Measurements from ENCODE around the gene UAP1L1. TPM values are rescaled to one million over a fixed set of nuclear protein-coding genes. Genes with fewer than 3 reads are reported as not detected.

Gene UAP1L1
- total and polyA plus RNA-seq, 2 experiments from 2014 or later = 2.5 to 8.1 TPM

- Mint-ChIP-seq H3K4me1 (no peaks in the 10 kb centered on the region), H3K9me3 (no peaks in the 10 kb centered on the region), H3K4me3 (no peak overlapping the region), H3K27me3 (ENCODE audit: insufficient read depth, low read depth, poor library complexity) (peaks cover 12% of the 10 kb centered on the region), H3K36me3 (ENCODE audit: low read depth) (peaks cover 10% of the 10 kb centered on the region; the same call in 2 of the 3 replicates), H3K27ac (no peak overlapping the region)
- TF ChIP-seq JUNB (IDR thresholded peaks at IDR 0.05; ENCODE audit: unreplicated experiment) = no peak
- no peak for TF ChIP-seq ZNF331 (CRISPR knock-in tag; IDR thresholded peaks at IDR 0.05; ENCODE audit: low read depth)
- no peaks in the 10 kb centered on the region for H3F3A ChIP-seq (replicated peaks; ENCODE audit: low read depth)
- H3K36me3 ChIP-seq (ENCODE audit: insufficient read depth) = no peaks in the 10 kb centered on the region
- no peak for DNase-seq (ENCODE audit: low spot score)
- no peaks in the 10 kb centered on the region for H3K4me1 ChIP-seq (ENCODE audit: insufficient read depth)
- H3K27ac ChIP-seq (ENCODE audit: low read depth) = no peak overlapping the region
- no peak overlapping the region for H3K4me3 ChIP-seq
- H3K9me2 ChIP-seq (ENCODE audit: insufficient read depth) = no peaks in the 10 kb centered on the region
- H3K4me2 ChIP-seq = no peak overlapping the region
- ATAC-seq = no peak
- no peak overlapping the region for H2AFZ ChIP-seq
- peaks cover 17% of the 10 kb centered on the region for H3K27me3 ChIP-seq (ENCODE audit: insufficient read depth)
- H3K79me2 ChIP-seq (replicated peaks; ENCODE audit: insufficient read depth) = no peaks in the 10 kb centered on the region
- no peaks in the 10 kb centered on the region; the same call in 1 of the 2 replicates for H4K20me1 ChIP-seq (replicated peaks; ENCODE audit: insufficient read depth)
Observed at GRCh38 chr9:137109250-137110146, 32.2 kb downstream of the UAP1L1 start.

GRCh38 chr9:137110147-137110910 lies 33.0 kb downstream of the UAP1L1 start:
- H3K27me3 ChIP-seq (ENCODE audit: insufficient read depth) = peaks cover 26% of the 10 kb centered on the region
- Mint-ChIP-seq H3K9me3 (no peaks in the 10 kb centered on the region), H3K27ac (no peak overlapping the region), H3K36me3 (ENCODE audit: low read depth) (peaks cover 5% of the 10 kb centered on the region; the same call in 1 of the 3 replicates), H3K4me3 (no peak overlapping the region), H3K27me3 (ENCODE audit: insufficient read depth, low read depth, poor library complexity) (peaks cover 18% of the 10 kb centered on the region), H3K4me1 (no peaks in the 10 kb centered on the region)
- H2AFZ ChIP-seq = no peak overlapping the region
- H3K79me2 ChIP-seq (replicated peaks; ENCODE audit: insufficient read depth) = no peaks in the 10 kb centered on the region
- no peak for ATAC-seq
- DNase-seq (ENCODE audit: low spot score) = no peak
- H3K4me1 ChIP-seq (ENCODE audit: insufficient read depth) = no peaks in the 10 kb centered on the region; the same call in 1 of the 2 replicates
- no peaks in the 10 kb centered on the region for H4K20me1 ChIP-seq (replicated peaks; ENCODE audit: insufficient read depth)
- no peak overlapping the region for H3K27ac ChIP-seq (ENCODE audit: low read depth)
- H3K36me3 ChIP-seq (ENCODE audit: insufficient read depth) = no peaks in the 10 kb centered on the region
- H3K9me2 ChIP-seq (ENCODE audit: insufficient read depth) = no peaks in the 10 kb centered on the region
- no peak overlapping the region for H3K4me2 ChIP-seq
- H3F3A ChIP-seq (replicated peaks; ENCODE audit: low read depth) = no peaks in the 10 kb centered on the region
- no peak overlapping the region for H3K4me3 ChIP-seq
- no peak for TF ChIP-seq ZNF462 (CRISPR knock-in tag; IDR thresholded peaks at IDR 0.05)
- TF ChIP-seq ZNF114 (CRISPR knock-in tag; IDR thresholded peaks at IDR 0.05) = no peak
- no peak for TF ChIP-seq CREB1 (CRISPR knock-in tag; IDR thresholded peaks at IDR 0.05; ENCODE audit: low read depth)
- TF ChIP-seq POLR2AphosphoS5 (IDR thresholded peaks at IDR 0.05; ENCODE audit: low read depth) = no peak
- no peak for TF ChIP-seq EZH2phosphoT487 (IDR thresholded peaks at IDR 0.05; ENCODE audit: unreplicated experiment)
- no peak for TF ChIP-seq NANOG (IDR thresholded peaks at IDR 0.05; ENCODE audit: borderline replicate concordance)
- TF ChIP-seq ETS1 (IDR thresholded peaks at IDR 0.05) = no peak
- no peak for TF ChIP-seq STAT1 (IDR thresholded peaks at IDR 0.05; ENCODE audit: unreplicated experiment)

Data from GM23338 (cell line).